SK-N-SH (cell line): ENCODE data around the gene THSD7A. TPM values are rescaled to one million over a fixed set of nuclear protein-coding genes. Genes with fewer than 3 reads are reported as not detected.

Source experiments
- CTCF ChIA-PET: fragments of 300-600, 350-600 bp; formaldehyde crosslinking; extraction: SDS; loops from one replicate; lab custom pipeline; 2021; lab: Yijun Ruan, JAX
- POLR2A ChIA-PET: fragments of 350-600 bp; sonication (Branson Sonifier 250); formaldehyde crosslinking; extraction: SDS; loops from one replicate; lab custom pipeline; 2020; ENCODE audit warnings: antibody characterized with exemption, inconsistent platforms; lab: Yijun Ruan, JAX
- DNase-seq: peaks from one replicate; pipeline ENCODE4 v3.0.0; 2012
- H2AFZ ChIP-seq: fragments of 200-600 bp; sonication (generic); 2 replicates; pipeline ENCODE4 v1.8.1; 2016; ENCODE audit warnings: antibody characterized with exemption, mild to moderate bottlenecking, low read depth
- H3F3A ChIP-seq: fragments of 200-600 bp; sonication (generic); replicated peaks from 2 replicates; pipeline ENCODE3; 2016; ENCODE audit warnings: antibody characterized with exemption, mild to moderate bottlenecking; ENCODE audit not compliant: insufficient read depth
- H3K27ac ChIP-seq, 2 experiments: fragments of 200-500 bp in 1 of 2; fragments of 200-600 bp in 1 of 2; sonication (Bioruptor generic) in 1 of 2; sonication (generic), shearing (Covaris generic) in 1 of 2; 2 replicates each; pipeline versions ENCODE4 v1.5.1 to v1.6.1; 2014 to 2016; ENCODE audit warnings: low read depth in 2 of 2, inconsistent platforms in 1 of 2, low read length in 1 of 2, mild to moderate bottlenecking in 1 of 2, mixed read lengths in 1 of 2
- H3K27me3 ChIP-seq: fragments of 200-600 bp; sonication (generic), shearing (Covaris generic); 2 replicates; pipeline ENCODE4 v1.6.1; 2016; ENCODE audit warnings: mixed run types; ENCODE audit not compliant: insufficient read depth
- H3K36me3 ChIP-seq, 2 experiments: fragments of 200-500 bp in 1 of 2; fragments of 200-600 bp in 1 of 2; sonication (Bioruptor generic) in 1 of 2; sonication (generic) in 1 of 2; replicated peaks in 1 of 2; 2 replicates each; pipeline versions ENCODE3 to v1.5.1; 2014 to 2016; ENCODE audit warnings: low read length in 1 of 2, mild to moderate bottlenecking in 1 of 2; ENCODE audit not compliant: insufficient read depth in 2 of 2, control insufficient read depth in 1 of 2
- H3K4me1 ChIP-seq, 2 experiments: fragments of 200-500 bp in 1 of 2; fragments of 200-600 bp in 1 of 2; sonication (Bioruptor generic) in 1 of 2; sonication (generic), shearing (Covaris generic) in 1 of 2; 2 replicates each; pipeline versions ENCODE4 v1.5.1 to v1.6.1; 2014 to 2016; ENCODE audit warnings: low read depth in 1 of 2, low read length in 1 of 2, mixed run types in 1 of 2; ENCODE audit not compliant: insufficient read depth in 2 of 2, control insufficient read depth in 1 of 2
- H3K4me2 ChIP-seq: fragments of 200-600 bp; sonication (generic), shearing (Covaris generic); 2 replicates; pipeline ENCODE4 v1.6.1; 2017; ENCODE audit warnings: mixed run types
- H3K4me3 ChIP-seq, 2 experiments: fragments of 200-500 bp in 1 of 2; fragments of 200-600 bp in 1 of 2; sonication (Bioruptor generic) in 1 of 2; sonication (generic), shearing (Covaris generic) in 1 of 2; 2 replicates each; pipeline versions ENCODE4 v1.5.1 to v1.8.1; 2014 to 2016; ENCODE audit warnings: low read depth in 2 of 2, inconsistent platforms in 1 of 2, low read length in 1 of 2, mild to moderate bottlenecking in 1 of 2, mixed read lengths in 1 of 2, moderate library complexity in 1 of 2
- H3K79me2 ChIP-seq: fragments of 200-600 bp; sonication (generic); 2 replicates; pipeline ENCODE4 v1.8.1; 2017; ENCODE audit warnings: mild to moderate bottlenecking; ENCODE audit not compliant: insufficient read depth
- H3K9ac ChIP-seq: fragments of 200-600 bp; sonication (generic); 2 replicates; pipeline ENCODE4 v1.6.1; 2017; ENCODE audit warnings: mixed run types
- H3K9me2 ChIP-seq: fragments of 200-600 bp; sonication (generic); 2 replicates; pipeline ENCODE4 v1.6.1; 2017; ENCODE audit warnings: mixed run types
- H3K9me3 ChIP-seq: fragments of 200-600 bp; sonication (generic); 2 replicates; pipeline ENCODE4 v1.6.1; 2017; ENCODE audit warnings: mixed run types, mild to moderate bottlenecking, moderate library complexity
- H4K20me1 ChIP-seq: fragments of 200-600 bp; sonication (generic); 2 replicates; pipeline ENCODE4 v1.6.1; 2017; ENCODE audit warnings: mild to moderate bottlenecking, mixed run types; ENCODE audit not compliant: insufficient read depth
- CHD2 ChIP-seq: fragments of 150-350 bp; IDR thresholded peaks from 2 replicates; pipeline ENCODE4 v1.6.1; 2018; ENCODE audit warnings: low read length; ENCODE audit not compliant: partially characterized antibody
- ELF1 ChIP-seq: IDR thresholded peaks from 2 replicates; pipeline ENCODE4 v1.4.0; 2012
- EP300 ChIP-seq, 2 experiments: IDR thresholded peaks; 2 replicates each; pipeline versions ENCODE4 v1.4.0 to v1.6.1; 2012; ENCODE audit warnings: borderline replicate concordance in 1 of 2, low read depth in 1 of 2, low read length in 1 of 2
- EZH2phosphoT487 ChIP-seq: fragments of 200-600 bp; sonication (generic); IDR thresholded peaks from 2 replicates; pipeline ENCODE4 v1.6.1; 2017; ENCODE audit warnings: low read depth, mixed run types, mild to moderate bottlenecking, antibody characterized with exemption, moderate library complexity, borderline replicate concordance
- FOXM1 ChIP-seq: IDR thresholded peaks from 2 replicates; pipeline ENCODE4 v1.4.0; 2012; ENCODE audit warnings: low read depth, mild to moderate bottlenecking
- GABPA ChIP-seq: IDR thresholded peaks from 2 replicates; pipeline ENCODE4 v1.4.0; 2012; ENCODE audit warnings: low read depth, mild to moderate bottlenecking
- GATA2 ChIP-seq: sonication (generic); formaldehyde crosslinking; IDR thresholded peaks from 2 replicates; pipeline ENCODE4 v1.5.0; 2020; ENCODE audit warnings: mild to moderate bottlenecking, missing genetic modification reagents
- IRF3 ChIP-seq: fragments of 150-350 bp; IDR thresholded peaks from 2 replicates; pipeline ENCODE4 v1.6.1; 2016; ENCODE audit warnings: mild to moderate bottlenecking, low read depth, low read length
- MEF2A ChIP-seq: IDR thresholded peaks from 2 replicates; pipeline ENCODE4 v1.4.0; 2012; ENCODE audit warnings: low read depth, borderline replicate concordance
- MXI1 ChIP-seq: IDR thresholded peaks from 2 replicates; pipeline ENCODE4 v1.6.1; 2012; ENCODE audit warnings: mild to moderate bottlenecking, low read depth, low read length, improper control_type of control experiment
- PBX3 ChIP-seq: IDR thresholded peaks from 2 replicates; pipeline ENCODE4; 2012
- POLR2AphosphoS5 ChIP-seq: IDR thresholded peaks from 2 replicates; pipeline ENCODE4 v1.6.1; 2012; ENCODE audit warnings: low read depth, low read length
- RAD21 ChIP-seq: IDR thresholded peaks from 2 replicates; pipeline ENCODE4 v1.6.1; 2012; ENCODE audit warnings: mild to moderate bottlenecking, low read length
- RFX5 ChIP-seq: IDR thresholded peaks from 2 replicates; pipeline ENCODE4 v1.6.1; 2012; ENCODE audit warnings: mild to moderate bottlenecking, improper control_type of control experiment, low read length
- RXRA ChIP-seq: IDR thresholded peaks from 2 replicates; pipeline ENCODE4 v1.4.0; 2012; ENCODE audit warnings: low read depth, mild to moderate bottlenecking, borderline replicate concordance
- SIN3A ChIP-seq: IDR thresholded peaks from 2 replicates; pipeline ENCODE4 v1.6.1; 2012; ENCODE audit warnings: low read depth, mild to moderate bottlenecking, low read length, moderate library complexity, borderline replicate concordance
- SMC3 ChIP-seq: IDR thresholded peaks from 2 replicates; pipeline ENCODE4 v1.6.1; 2012; ENCODE audit warnings: low read depth, low read length, improper control_type of control experiment
- TAF1 ChIP-seq: IDR thresholded peaks from 2 replicates; pipeline ENCODE4 v1.6.1; 2012; ENCODE audit warnings: low read depth, mild to moderate bottlenecking, low read length, moderate library complexity, borderline replicate concordance
- TCF12 ChIP-seq: IDR thresholded peaks from 2 replicates; pipeline ENCODE4 v1.4.0; 2012
- TEAD4 ChIP-seq: IDR thresholded peaks from 2 replicates; pipeline ENCODE4 v1.4.0; 2012; ENCODE audit warnings: mild to moderate bottlenecking, borderline replicate concordance; ENCODE audit not compliant: insufficient read depth
- USF1 ChIP-seq: IDR thresholded peaks from 2 replicates; pipeline ENCODE4 v1.4.0; 2012; ENCODE audit warnings: low read depth, borderline replicate concordance
- USF2 ChIP-seq: fragments of 150-350 bp; IDR thresholded peaks from 2 replicates; pipeline ENCODE4 v1.6.1; 2017; ENCODE audit warnings: antibody characterized with exemption, low read length, low read depth, borderline replicate concordance
- YY1 ChIP-seq: IDR thresholded peaks from 2 replicates; pipeline ENCODE4 v1.4.0; 2012; ENCODE audit warnings: low read depth, mild to moderate bottlenecking
- WGBS: methylation state at CpG from one replicate; pipeline ENCODE4 v1.1.6; 2017; ENCODE audit warnings: low lambda C conversion rate; 5-methylcytosine and 5-hydroxymethylcytosine counted together
- polyA plus RNA-seq, 3 experiments: library from polyadenylated mRNA; depleted of rRNA; stranded (reverse); fragments of >200 nt; gene quantifications; 2 replicates each; pipeline ENCODE4 v1.2.3, GENCODE V29; 2012
- TF ChIP-seq, protein P1 (sequence below): IDR thresholded peaks from 2 replicates; pipeline ENCODE4 v1.4.0; 2012; ENCODE audit warnings: low read depth, borderline replicate concordance
- TF ChIP-seq, protein P2 (sequence below): IDR thresholded peaks from 2 replicates; pipeline ENCODE4 v1.6.1; 2012; ENCODE audit warnings: mild to moderate bottlenecking, low read depth, low read length, moderate library complexity

Gene THSD7A
- polyA plus RNA-seq, 1 of the 3 experiments (the other 2 are of a cell fraction): 0.16 TPM

DNA sequence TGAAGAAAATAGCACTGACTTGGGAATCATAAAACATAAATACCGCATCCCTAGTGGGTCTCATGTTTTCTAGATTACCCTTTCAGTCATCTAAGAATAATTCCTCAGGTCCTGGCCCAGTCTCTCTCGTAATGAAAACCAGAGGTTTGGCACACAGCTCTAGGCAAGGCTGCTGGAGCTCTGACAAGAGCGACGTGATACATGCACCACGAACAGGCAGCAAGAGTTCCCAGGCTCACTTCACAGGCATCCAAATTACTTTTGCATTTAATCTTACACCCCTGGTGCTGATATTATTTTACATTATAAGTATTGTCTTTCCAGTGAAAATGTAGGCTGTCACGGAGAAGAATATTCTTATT, 105.2 kb downstream of the THSD7A start:
- Histone ChIP-seq H3K36me3 (peaks cover 0 to 3% of the 10 kb centered on the region in 2 experiments), H3K27me3 (no peaks in the 10 kb centered on the region), H3K4me2 (no peak overlapping the region), H3F3A (no peaks in the 10 kb centered on the region), H4K20me1 (no peaks in the 10 kb centered on the region), H2AFZ (no peak overlapping the region), H3K79me2 (no peaks in the 10 kb centered on the region), H3K4me1 (peaks cover 0 to 40% of the 10 kb centered on the region in 2 experiments; a peak in 2 of 4 replicates), H3K9ac (no peak overlapping the region), H3K9me2 (no peaks in the 10 kb centered on the region), H3K27ac (peak overlapping the region in 1 of 2 experiments; percentile 99; a peak in 2 of 4 replicates), H3K9me3 (no peaks in the 10 kb centered on the region), H3K4me3 (peak overlapping the region in 1 of 2 experiments; percentile 21; a peak in 1 of 4 replicates)
- DNase-seq: peak; percentile 33
- ChIA-PET POLR2A (interaction anchor here (2.3 kb wide), 1 partner anchor 105 kb away, joined by 11 read pairs; the partner anchor contains the start of gene THSD7A), CTCF (interaction anchor here (0.9 to 1.5 kb wide), 4 partner anchors 15 to 142 kb away, joined by 3 to 5 read pairs (median 4); no protein-coding TSS in a partner anchor)
- WGBS: 17% methylated on average over 6 of the region's 6 CpGs
- no peak for TF ChIP-seq FOXM1
- TF ChIP-seq POLR2AphosphoS5: no peak
- peak; percentile 46 for TF ChIP-seq RAD21
- TF ChIP-seq SIN3A: no peak
- peak; percentile 67 for TF ChIP-seq MXI1
- no peak for TF ChIP-seq MEF2A
- TF ChIP-seq PBX3: no peak
- TF ChIP-seq TCF12: peak; percentile 57; the same call in 1 of the 2 replicates
- TF ChIP-seq USF1: no peak
- peak; percentile 42; the same call in 1 of the 2 replicates for TF ChIP-seq GATA2 (CRISPR knock-in tag)
- no peak for TF ChIP-seq YY1
- TF ChIP-seq EZH2phosphoT487: no peak
- peak; percentile 55 for TF ChIP-seq CHD2
- TF ChIP-seq IRF3: no peak
- TF ChIP-seq ELF1: no peak
- TF ChIP-seq GABPA: no peak
- no peak for TF ChIP-seq TAF1
- TF ChIP-seq, protein P1, sequence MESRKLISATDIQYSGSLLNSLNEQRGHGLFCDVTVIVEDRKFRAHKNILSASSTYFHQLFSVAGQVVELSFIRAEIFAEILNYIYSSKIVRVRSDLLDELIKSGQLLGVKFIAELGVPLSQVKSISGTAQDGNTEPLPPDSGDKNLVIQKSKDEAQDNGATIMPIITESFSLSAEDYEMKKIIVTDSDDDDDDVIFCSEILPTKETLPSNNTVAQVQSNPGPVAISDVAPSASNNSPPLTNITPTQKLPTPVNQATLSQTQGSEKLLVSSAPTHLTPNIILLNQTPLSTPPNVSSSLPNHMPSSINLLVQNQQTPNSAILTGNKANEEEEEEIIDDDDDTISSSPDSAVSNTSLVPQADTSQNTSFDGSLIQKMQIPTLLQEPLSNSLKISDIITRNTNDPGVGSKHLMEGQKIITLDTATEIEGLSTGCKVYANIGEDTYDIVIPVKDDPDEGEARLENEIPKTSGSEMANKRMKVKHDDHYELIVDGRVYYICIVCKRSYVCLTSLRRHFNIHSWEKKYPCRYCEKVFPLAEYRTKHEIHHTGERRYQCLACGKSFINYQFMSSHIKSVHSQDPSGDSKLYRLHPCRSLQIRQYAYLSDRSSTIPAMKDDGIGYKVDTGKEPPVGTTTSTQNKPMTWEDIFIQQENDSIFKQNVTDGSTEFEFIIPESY: no peak
- TF ChIP-seq EP300 (IDR thresholded peaks at IDR 0.05; ENCODE audit: borderline replicate concordance in 1 of 2, low read depth in 1 of 2, low read length in 1 of 2): peak in 1 of 2 experiments; percentile 70; a peak in 2 of 4 replicates
- TF ChIP-seq, protein P2, sequence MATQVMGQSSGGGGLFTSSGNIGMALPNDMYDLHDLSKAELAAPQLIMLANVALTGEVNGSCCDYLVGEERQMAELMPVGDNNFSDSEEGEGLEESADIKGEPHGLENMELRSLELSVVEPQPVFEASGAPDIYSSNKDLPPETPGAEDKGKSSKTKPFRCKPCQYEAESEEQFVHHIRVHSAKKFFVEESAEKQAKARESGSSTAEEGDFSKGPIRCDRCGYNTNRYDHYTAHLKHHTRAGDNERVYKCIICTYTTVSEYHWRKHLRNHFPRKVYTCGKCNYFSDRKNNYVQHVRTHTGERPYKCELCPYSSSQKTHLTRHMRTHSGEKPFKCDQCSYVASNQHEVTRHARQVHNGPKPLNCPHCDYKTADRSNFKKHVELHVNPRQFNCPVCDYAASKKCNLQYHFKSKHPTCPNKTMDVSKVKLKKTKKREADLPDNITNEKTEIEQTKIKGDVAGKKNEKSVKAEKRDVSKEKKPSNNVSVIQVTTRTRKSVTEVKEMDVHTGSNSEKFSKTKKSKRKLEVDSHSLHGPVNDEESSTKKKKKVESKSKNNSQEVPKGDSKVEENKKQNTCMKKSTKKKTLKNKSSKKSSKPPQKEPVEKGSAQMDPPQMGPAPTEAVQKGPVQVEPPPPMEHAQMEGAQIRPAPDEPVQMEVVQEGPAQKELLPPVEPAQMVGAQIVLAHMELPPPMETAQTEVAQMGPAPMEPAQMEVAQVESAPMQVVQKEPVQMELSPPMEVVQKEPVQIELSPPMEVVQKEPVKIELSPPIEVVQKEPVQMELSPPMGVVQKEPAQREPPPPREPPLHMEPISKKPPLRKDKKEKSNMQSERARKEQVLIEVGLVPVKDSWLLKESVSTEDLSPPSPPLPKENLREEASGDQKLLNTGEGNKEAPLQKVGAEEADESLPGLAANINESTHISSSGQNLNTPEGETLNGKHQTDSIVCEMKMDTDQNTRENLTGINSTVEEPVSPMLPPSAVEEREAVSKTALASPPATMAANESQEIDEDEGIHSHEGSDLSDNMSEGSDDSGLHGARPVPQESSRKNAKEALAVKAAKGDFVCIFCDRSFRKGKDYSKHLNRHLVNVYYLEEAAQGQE: no peak
- TF ChIP-seq TEAD4: no peak
- TF ChIP-seq RXRA: no peak
- TF ChIP-seq RFX5: no peak
- no peak for TF ChIP-seq SMC3
- TF ChIP-seq USF2: no peak
